ENCODE data around the gene PKHD1. TPM values are rescaled to one million over a fixed set of nuclear protein-coding genes. Genes with fewer than 3 reads are reported as not detected.

PKHD1 gene
- total RNA-seq, 4 donors from 2014 or later = 0.04 to 0.32 (median 0.22) TPM; not detected in 1

- no peak overlapping the region for H3K4me3 ChIP-seq (ENCODE audit: low read depth, poor library complexity, severe bottlenecking)
- WGBS, 2 donors = 81 to 82% methylated on average over 4 of the region's 4 CpGs
- DNase-seq (ENCODE audit: low spot score in 2 of 2) = no peak
- intact Hi-C loops (cut with DNase I; ENCODE audit: low total_unique reads) = no loop called here
- TF ChIP-seq POLR2A (IDR thresholded peaks at IDR 0.05) = no peak
- no peak for TF ChIP-seq CTCF (IDR thresholded peaks at IDR 0.05)
Measured at GRCh38 chr6:51891784-51892183, 195.6 kb downstream of the PKHD1 start.

- 43 to 45% methylated on average over 2 of the region's 2 CpGs for WGBS, 2 donors
- DNase-seq (ENCODE audit: low spot score in 2 of 2) = no peak
- no peak overlapping the region for H3K4me3 ChIP-seq (ENCODE audit: low read depth, poor library complexity, severe bottlenecking)
- no peak for TF ChIP-seq POLR2A (IDR thresholded peaks at IDR 0.05)
- TF ChIP-seq CTCF (IDR thresholded peaks at IDR 0.05) = no peak
- intact Hi-C loops (cut with DNase I; ENCODE audit: low total_unique reads) = no loop called here
Measured at GRCh38 chr6:51887859-51888258, 199.6 kb downstream of the PKHD1 start.

GRCh38 chr6:51885957-51886356, 201.5 kb downstream of the PKHD1 start:
- DNase-seq (ENCODE audit: low spot score in 2 of 2) = no peak
- WGBS, 2 donors = 54 to 65% methylated on average over 2 of the region's 2 CpGs
- intact Hi-C loops (cut with DNase I; ENCODE audit: low total_unique reads) = no loop called here
- no peak overlapping the region for H3K4me3 ChIP-seq (ENCODE audit: low read depth, poor library complexity, severe bottlenecking)
- TF ChIP-seq POLR2A (IDR thresholded peaks at IDR 0.05) (no peak), CTCF (IDR thresholded peaks at IDR 0.05) (no peak)

- TF ChIP-seq CTCF (IDR thresholded peaks at IDR 0.05) = no peak
- TF ChIP-seq POLR2A (IDR thresholded peaks at IDR 0.05) = no peak
- DNase-seq (ENCODE audit: low spot score in 2 of 2) = no peak
- intact Hi-C loops (cut with DNase I; ENCODE audit: low total_unique reads) = no loop called here
- no peak overlapping the region for H3K4me3 ChIP-seq (ENCODE audit: low read depth, poor library complexity, severe bottlenecking)
Measured at GRCh38 chr6:51868591-51869355, 218.6 kb downstream of the PKHD1 start.

GRCh38 chr6:51866867-51867266, 220.5 kb downstream of the PKHD1 start:
- WGBS, 2 donors = 33% methylated on average over 2 of the region's 2 CpGs
- intact Hi-C loops (cut with DNase I; ENCODE audit: low total_unique reads) = no loop called here
- DNase-seq (ENCODE audit: low spot score in 2 of 2) = no peak
- no peak overlapping the region for H3K4me3 ChIP-seq (ENCODE audit: low read depth, poor library complexity, severe bottlenecking)
- TF ChIP-seq POLR2A (IDR thresholded peaks at IDR 0.05) = no peak
- no peak for TF ChIP-seq CTCF (IDR thresholded peaks at IDR 0.05)

- DNase-seq (ENCODE audit: low spot score in 2 of 2) = no peak
- WGBS, 2 donors = 78 to 86% methylated on average over 1 of the region's 1 CpG
- intact Hi-C loops (cut with DNase I; ENCODE audit: low total_unique reads) = no loop called here
- no peak overlapping the region for H3K4me3 ChIP-seq (ENCODE audit: low read depth, poor library complexity, severe bottlenecking)
- TF ChIP-seq CTCF (IDR thresholded peaks at IDR 0.05) (no peak), POLR2A (IDR thresholded peaks at IDR 0.05) (no peak)
Measured at GRCh38 chr6:51865996-51866395, 221.4 kb downstream of the PKHD1 start.
